Measurements from ENCODE around the gene HS6ST2.

Gene HS6ST2

DNA sequence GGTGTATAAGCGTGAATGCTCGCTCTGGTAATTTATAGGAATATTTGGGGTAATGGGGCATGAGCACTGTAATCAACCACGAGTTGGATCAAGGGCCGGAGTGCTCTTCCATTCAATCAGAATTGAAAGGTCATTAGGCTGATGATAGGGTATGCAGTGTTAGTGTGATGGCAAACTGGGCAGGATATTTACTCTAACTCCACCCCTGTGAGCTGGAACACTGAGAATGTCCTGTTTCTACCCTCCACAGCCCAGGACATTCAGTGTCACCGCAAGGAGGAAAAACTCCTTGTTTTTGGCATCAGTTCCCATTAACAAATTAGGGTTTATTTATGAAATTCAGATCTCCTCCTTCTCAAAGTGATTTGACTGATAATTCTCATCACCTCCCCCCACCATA, 137.8 kb downstream of the HS6ST2 start:
- TF ChIP-seq, protein P1, sequence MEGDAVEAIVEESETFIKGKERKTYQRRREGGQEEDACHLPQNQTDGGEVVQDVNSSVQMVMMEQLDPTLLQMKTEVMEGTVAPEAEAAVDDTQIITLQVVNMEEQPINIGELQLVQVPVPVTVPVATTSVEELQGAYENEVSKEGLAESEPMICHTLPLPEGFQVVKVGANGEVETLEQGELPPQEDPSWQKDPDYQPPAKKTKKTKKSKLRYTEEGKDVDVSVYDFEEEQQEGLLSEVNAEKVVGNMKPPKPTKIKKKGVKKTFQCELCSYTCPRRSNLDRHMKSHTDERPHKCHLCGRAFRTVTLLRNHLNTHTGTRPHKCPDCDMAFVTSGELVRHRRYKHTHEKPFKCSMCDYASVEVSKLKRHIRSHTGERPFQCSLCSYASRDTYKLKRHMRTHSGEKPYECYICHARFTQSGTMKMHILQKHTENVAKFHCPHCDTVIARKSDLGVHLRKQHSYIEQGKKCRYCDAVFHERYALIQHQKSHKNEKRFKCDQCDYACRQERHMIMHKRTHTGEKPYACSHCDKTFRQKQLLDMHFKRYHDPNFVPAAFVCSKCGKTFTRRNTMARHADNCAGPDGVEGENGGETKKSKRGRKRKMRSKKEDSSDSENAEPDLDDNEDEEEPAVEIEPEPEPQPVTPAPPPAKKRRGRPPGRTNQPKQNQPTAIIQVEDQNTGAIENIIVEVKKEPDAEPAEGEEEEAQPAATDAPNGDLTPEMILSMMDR (IDR thresholded peaks at IDR 0.05; ENCODE audit: insufficient read depth, low read depth, low read length, missing control alignments): no peak
- no peak for DNase-seq (ENCODE audit: low read depth)

DNA sequence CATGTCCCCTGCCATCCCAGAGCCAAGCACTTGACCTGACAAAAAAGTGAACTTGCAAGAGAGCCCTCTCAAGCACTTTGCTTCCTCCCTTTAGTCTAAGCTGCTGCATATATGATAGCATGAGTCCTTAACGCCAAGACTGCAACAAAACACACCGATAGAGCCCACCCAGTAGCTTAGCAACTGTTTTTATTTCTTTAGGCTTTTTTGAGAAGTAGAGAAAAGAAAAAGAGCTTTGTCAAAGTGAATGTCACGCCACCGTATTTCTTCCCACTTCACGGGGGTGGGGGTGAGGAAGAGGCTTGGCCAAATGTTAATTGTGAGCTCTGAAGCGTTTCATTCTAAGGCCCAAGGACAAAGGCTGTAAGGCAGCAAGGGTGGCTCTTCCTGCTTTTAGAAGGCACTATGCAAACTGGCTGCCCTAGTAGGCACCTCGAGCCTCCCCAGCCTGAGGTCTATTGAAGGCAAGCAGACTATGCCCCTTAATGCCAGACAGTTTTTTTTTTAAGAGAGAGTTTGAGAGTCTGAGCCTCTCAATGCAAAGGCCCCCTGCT, 138.6 kb downstream of the HS6ST2 start:
- H3K4me3 ChIP-seq (ENCODE audit: low read depth, low read length): no peak overlapping the region
- DNase-seq (ENCODE audit: low read depth): no peak
- TF ChIP-seq, protein P1 (IDR thresholded peaks at IDR 0.05; ENCODE audit: insufficient read depth, low read depth, low read length, missing control alignments): no peak

More for the DNA sequence above, 137.8 kb downstream of the HS6ST2 start:
- H3K4me3 ChIP-seq (ENCODE audit: low read depth, low read length): no peak overlapping the region

DNA sequence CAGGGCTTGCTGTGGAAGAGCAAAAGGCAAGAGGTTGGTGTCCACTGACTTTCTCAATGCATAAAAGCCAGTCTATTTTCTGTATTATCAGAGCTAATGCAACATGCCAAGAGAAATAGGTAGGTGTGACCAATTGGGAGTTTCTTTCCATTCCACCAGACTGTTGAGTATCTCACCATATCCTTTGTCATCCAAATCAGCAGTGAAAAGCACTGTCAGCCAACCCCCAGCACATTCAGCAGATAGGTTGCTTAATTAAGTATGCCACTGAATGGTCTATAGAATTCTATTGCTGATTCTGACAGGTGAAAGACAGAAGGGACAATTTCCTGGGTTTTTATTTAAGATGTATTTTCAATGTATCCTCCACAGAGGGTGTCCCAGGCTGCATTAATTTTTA, 139.8 kb downstream of the HS6ST2 start:
- H3K4me3 ChIP-seq (ENCODE audit: low read depth, low read length): no peak overlapping the region
- TF ChIP-seq, protein P1 (IDR thresholded peaks at IDR 0.05; ENCODE audit: insufficient read depth, low read depth, low read length, missing control alignments): no peak
- no peak for DNase-seq (ENCODE audit: low read depth)

DNA sequence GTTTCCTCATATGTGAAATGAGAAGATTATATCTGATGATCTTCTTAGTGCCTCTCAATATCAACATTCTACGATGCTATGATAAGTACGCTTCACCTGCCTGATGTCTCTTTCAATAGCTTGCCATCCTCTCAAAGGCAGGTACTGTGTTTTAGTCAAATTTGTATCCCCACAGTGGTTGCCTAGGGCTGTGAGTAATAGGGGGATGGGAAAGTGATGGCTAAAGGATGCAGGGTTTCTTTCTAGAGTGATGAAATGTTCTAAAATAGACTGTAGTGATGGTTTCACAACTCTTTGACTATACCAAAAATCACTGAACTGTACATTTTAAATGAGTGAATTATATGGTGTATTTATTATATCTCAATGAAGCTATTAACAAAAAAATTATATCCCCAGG, 142.8 kb downstream of the HS6ST2 start:
- H3K4me3 ChIP-seq (ENCODE audit: low read depth, low read length): no peak overlapping the region
- TF ChIP-seq, protein P1 (IDR thresholded peaks at IDR 0.05; ENCODE audit: insufficient read depth, low read depth, low read length, missing control alignments): no peak
- no peak for DNase-seq (ENCODE audit: low read depth)

DNA sequence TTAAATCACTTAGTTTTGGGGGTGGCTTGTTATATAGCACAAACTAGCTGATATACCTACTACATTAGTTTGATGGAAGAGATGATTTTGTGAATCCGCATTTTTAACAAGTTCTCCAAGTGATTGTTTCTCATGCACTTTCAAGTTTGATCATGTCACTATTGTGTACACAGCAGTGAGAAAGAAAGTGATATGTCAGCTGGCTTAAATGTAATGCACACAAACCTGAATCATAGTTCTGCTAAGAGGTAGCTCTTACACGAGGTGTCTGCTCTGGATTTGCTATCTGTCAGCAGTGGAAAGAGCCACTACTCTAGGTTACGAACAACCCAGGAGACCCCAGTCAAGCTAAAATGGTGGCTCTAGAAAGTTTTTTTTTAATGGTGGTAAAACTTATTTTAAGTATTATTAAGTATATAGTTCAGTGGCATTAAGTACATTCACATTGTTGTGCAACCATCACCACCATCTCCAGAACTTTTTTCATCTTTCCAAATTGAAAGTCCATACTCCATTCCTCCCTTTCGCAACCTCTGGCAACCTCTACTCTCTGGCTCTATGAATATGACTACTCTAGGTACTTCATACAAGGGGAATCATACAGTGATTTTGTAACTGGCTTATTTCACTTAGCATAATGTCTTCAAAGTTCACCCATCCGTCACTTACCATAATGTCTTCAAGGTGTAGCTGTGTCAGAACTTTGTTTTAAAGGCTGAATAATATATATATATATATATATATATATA, 147.3 kb downstream of the HS6ST2 start:
- TF ChIP-seq, protein P1 (IDR thresholded peaks at IDR 0.05; ENCODE audit: insufficient read depth, low read depth, low read length, missing control alignments): no peak
- no peak for DNase-seq (ENCODE audit: low read depth)
- H3K4me3 ChIP-seq (ENCODE audit: low read depth, low read length): no peak overlapping the region

DNA sequence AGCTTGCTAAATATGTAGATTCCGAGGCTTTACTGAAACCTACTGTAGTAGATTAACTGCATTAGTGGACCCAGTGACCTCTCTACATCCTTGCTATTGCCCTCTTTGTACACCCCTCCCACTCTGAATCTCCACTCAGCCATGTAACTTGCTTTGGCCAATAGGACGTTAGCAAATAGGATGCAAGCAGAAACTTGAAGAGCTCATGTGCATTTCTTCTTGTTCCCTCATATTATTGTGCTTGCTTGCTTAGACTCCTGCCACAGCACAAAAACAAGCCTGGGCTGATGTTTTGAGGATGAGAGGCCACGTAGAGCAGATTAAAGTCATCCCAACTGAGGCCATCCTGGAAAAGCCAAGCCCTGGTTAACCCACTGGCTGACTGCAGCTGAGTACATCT, 147.9 kb downstream of the HS6ST2 start:
- no peak for DNase-seq (ENCODE audit: low read depth)
- TF ChIP-seq, protein P1 (IDR thresholded peaks at IDR 0.05; ENCODE audit: insufficient read depth, low read depth, low read length, missing control alignments): no peak
- no peak overlapping the region for H3K4me3 ChIP-seq (ENCODE audit: low read depth, low read length)

Data from GM12865 (cell line).